ENCODE results near the gene C4B. TPM values are rescaled to one million over a fixed set of nuclear protein-coding genes. Genes with fewer than 3 reads are reported as not detected.
"Not testable (repeated sequence)": the region's sequence is repeated elsewhere in the genome, so short reads cannot be mapped to it uniquely, and the experiment has no call there.

C4B gene
- total RNA-seq, 1 donor from 2014 or later, result 4.6 TPM

DNA sequence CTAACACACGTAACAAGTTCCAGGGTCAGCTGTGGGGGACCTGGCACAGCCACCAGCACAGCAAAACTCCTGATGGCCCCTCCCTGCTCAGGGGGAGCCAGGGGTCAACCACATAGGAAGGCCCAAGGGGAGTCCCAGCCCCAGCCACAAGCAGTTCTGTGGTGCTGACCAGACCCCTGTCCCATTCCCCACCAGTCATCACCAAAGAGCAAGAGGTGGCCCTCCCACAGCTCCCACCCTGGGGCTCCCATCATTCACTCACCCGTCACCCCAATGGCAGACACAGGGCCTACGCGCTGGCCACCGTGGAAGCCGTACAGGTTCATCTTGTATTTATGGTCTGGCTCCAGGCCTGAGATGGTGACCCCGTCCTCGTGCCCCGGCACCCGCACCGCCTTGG lies 35.1 kb downstream of the C4B start:
- intact Hi-C loops (cut with micrococcal nuclease), result not testable (repeated sequence)

DNA sequence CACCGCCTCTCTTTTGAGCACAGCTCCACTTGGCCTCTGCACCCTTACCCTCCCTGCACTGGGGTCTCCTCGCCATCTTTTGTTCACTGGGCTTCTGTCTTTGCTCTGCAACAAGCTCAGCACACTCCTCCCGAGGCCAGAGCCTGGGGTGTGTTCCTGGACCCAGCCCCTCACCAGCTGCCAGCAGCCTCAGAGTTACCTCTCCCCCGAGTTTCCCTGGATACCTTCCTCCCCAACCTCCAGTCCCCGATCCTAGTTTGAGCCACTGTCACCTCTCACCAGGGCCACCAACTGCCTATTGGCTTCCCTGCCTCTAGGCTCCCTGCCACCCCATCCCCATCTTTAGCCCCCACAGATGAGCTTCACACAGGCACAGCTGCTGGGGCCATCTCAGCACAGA lies 36.0 kb downstream of the C4B start:
- intact Hi-C loops (cut with micrococcal nuclease), result no loop called here

DNA sequence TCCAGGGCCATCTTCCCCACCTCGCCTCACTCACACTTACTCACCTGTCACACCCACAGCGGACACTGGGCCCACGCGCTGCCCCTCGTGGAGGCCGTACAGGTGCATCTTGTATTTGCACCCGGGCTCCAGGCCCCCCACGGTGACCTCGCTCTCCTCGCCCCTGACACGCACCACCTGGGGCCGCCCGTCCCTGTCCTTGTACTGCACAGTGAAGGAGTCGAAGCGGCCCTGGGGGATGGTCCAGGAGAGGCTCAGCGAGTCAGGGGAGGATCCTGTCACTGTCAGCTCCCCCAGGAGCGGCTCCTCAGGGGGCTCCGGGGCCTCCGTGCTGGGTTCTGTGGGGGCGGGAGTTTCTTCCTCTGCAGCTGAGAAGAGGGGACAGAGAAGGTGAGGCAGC lies 38.0 kb downstream of the C4B start:
- intact Hi-C loops (cut with micrococcal nuclease), result not testable (repeated sequence)

DNA sequence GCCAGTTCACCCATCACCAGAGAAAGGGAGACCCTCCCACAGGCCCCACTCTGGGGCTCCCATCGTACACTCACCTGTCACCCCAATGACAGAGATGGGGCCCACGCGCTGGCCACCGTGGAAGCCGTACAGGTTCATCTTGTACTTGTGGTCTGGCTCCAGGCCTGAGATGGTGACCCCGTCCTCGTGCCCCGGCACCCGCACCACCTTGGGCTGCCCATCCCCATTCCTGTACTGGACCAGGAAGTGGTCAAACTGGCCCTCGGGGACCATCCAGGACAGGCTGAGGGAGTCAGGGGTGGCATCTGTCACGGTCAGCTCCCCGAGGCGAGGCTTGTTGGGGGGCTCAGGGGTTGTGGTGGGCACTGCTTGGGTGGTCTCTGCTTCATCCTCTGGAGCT lies 38.7 kb downstream of the C4B start:
- intact Hi-C loops (cut with micrococcal nuclease), result not testable (repeated sequence)

DNA sequence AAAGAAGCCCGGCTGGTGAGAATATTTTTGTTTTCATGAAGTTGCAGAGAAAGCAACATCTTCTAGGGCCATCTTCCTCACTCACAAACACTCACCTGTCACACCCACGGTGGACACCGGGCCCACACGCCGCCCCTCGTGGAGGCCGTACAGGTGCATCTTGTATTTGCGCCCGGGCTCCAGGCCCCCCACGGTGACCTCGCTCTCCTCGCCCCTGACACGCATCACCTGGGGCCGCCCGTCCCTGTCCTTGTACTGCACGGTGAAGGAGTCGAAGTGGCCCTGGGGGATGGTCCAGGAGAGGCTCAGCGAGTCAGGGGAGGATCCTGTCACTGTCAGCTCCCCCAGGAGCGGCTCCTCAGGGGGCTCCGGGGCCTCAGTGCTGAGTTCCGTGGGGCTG lies 41.2 kb downstream of the C4B start:
- intact Hi-C loops (cut with micrococcal nuclease), result not testable (repeated sequence)

DNA sequence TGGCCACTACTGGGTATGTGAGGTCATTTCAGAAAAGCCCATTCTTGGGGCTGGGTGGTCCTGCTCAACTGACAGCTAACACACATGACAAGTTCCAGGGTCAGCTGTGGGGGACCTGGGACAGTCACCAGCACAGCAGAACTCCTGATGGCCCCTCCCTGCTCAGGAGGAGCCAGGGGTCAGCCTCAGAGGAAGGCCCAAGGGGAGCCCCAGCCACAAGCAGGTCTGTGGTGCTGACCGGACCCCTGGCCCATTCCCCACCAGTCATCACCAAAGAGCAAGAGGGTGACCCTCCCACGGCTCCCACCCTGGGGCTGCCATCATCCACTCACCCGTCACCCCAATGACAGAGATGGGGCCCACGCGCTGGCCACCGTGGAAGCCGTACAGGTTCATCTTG lies 41.7 kb downstream of the C4B start:
- intact Hi-C loops (cut with micrococcal nuclease), result no loop called here

DNA sequence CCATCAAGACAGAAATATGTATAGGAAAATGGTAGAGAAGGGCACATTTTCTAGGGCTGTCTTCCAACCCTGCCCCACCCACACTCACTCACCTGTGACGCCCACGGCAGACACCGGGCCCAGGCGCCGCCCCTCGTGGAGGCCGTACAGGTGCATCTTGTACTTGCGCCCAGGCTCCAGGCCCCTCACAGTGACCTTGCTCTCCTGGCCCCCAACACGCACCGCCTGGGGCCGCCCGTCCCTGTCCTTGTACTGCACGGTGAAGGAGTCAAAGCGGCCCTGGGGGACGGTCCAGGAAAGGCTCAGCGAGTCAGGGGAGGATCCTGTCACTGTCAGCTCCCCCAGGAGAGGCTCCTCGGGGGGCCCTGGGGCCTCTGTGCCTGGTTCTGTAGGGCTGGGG lies 43.4 kb downstream of the C4B start:
- intact Hi-C loops (cut with micrococcal nuclease), result no loop called here

DNA sequence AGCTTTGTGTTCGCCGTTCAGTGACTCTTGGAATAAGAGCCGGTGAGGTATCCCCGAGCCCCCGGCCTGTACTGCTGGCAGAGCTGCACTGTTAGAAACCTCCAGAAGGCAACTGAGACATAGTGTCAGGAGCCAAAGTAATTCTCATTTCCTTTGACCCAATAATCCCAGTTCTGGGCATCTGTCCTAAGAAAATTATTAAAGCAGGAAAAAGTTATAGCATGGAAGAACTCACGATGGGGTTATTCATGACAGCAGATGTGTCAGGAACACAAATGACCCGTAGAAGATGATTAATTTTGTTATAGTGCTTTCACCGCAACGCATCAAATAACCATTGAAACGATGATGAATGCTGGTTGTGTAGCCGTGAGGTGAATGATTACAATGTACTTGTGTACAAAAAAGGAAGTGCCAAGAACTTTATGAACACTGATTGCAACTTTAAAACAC lies 43.9 kb downstream of the C4B start:
- intact Hi-C loops (cut with micrococcal nuclease), result no loop called here

DNA sequence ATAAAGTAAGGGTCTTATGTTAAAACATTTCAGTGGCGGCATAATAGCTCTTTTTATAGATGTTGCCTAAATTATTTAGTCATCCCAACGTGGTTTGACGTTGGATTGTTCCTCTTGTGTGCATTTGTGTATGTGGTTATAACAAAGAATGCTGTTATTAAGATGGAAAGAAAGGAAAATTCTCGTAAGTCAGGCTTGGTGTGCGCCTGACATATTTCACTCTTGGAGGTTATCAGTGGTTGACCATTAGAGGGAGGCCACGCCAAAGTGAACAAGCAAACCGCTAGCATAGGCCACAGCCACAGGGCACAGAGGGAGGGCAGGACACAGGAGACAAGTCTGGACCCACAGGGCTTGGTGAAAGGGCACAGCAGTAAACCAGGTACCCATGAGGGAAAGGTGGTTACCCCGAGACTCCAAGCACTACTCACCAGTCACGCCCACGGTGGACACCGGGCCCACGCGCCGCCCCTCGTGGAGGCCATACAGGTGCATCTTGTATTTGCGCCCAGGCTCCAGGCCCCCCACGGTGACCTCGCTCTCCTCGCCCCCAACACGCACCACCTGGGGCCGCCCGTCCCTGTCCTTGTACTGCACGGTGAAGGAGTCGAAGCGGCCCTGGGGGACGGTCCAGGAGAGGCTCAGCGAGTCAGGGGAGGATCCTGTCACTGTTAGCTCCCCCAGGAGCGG lies 46.5 kb downstream of the C4B start:
- intact Hi-C loops (cut with micrococcal nuclease), result no loop called here

DNA sequence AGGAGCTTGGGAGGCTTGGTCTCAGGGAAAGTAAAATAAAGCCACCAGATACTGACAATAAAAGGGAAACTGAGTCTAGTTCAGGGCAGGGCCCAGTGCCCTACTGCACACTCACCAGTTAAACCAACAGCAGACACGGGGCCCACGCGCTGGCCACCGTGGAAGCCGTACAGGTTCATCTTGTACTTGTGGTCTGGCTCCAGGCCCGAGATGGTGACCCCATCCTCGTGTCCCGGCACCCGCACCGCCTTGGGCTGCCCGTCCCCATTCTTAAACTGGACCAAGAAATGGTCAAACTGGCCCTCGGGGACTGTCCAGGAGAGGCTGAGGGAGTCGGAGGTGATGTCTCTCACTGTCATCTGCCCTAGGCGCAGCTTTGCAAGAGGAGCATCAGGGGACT lies 50.1 kb downstream of the C4B start:
- intact Hi-C loops (cut with micrococcal nuclease), result no loop called here

DNA sequence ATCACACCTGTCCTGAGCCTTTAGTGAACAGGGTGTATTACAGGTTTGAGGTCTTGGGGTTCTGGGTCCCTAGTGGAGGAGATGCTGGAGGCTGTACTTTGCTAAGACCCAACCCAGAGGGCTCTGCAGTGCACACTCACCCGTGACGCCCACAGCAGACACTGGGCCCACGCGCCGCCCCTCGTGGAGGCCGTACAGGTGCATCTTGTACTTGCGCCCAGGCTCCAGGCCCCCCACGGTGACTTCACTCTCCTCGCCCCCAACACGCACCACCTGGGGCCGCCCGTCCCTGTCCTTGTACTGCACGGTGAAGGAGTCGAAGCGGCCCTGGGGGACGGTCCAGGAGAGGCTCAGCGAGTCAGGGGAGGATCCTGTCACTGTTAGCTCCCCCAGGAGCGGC lies 52.9 kb downstream of the C4B start:
- intact Hi-C loops (cut with micrococcal nuclease), result not testable (repeated sequence)

DNA sequence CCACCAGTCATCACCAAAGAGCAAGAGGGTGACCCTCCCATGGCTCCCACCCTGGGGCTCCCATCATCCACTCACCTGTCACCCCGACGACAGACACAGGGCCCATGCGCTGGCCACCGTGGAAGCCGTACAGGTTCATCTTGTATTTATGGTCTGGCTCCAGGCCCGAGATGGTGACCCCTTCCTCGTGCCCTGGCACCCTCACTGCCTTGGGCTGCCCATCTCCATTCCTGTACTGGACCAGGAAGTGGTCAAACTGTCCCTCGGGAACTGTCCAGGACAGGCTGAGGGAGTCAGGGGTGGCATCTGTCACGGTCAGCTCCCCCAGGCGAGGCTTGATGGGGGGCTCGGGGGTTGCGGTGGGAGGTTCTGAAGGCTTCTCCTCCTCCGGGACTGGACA lies 53.7 kb downstream of the C4B start:
- intact Hi-C loops (cut with micrococcal nuclease), result not testable (repeated sequence)

DNA sequence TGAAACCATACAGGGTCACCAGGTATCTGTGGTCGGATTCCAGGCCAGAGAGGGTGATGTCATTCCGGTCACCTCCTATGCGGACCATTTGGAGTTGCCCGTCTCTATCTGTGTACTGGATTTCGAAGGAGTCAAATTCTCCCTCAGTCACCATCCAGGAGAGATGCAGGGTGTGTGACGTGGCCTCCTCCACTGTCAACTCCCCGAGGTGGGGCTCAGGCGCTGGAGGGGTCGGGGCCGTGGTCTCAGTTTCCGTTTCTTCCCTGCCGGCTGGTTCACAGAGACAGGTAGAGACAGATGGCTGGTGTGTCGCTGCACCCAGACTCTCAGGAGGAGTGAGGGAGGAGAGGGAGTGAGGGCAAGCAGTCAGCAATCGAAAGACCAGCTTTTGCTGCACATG lies 54.3 kb downstream of the C4B start:
- intact Hi-C loops (cut with micrococcal nuclease), result no loop called here

DNA sequence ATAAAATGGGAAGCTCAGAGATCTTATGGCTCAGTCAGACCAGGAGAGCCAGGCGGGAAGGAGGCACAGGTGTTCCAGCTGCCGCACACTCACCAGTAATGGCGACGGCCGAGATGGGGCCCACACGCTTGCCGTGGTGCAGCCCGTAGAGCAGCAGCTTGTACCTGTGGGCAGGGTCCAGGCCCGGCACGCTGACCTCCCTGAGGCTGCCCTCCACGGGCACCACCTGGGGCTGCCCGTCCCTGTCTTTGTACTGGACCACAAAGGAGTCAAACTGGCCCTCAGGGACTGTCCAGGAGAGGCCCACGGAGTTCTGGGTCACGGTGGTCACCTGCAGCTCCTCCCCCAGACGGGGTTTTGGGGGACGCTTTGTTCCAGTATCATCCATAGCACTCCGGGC lies 54.9 kb downstream of the C4B start:
- intact Hi-C loops (cut with micrococcal nuclease), result no loop called here

DNA sequence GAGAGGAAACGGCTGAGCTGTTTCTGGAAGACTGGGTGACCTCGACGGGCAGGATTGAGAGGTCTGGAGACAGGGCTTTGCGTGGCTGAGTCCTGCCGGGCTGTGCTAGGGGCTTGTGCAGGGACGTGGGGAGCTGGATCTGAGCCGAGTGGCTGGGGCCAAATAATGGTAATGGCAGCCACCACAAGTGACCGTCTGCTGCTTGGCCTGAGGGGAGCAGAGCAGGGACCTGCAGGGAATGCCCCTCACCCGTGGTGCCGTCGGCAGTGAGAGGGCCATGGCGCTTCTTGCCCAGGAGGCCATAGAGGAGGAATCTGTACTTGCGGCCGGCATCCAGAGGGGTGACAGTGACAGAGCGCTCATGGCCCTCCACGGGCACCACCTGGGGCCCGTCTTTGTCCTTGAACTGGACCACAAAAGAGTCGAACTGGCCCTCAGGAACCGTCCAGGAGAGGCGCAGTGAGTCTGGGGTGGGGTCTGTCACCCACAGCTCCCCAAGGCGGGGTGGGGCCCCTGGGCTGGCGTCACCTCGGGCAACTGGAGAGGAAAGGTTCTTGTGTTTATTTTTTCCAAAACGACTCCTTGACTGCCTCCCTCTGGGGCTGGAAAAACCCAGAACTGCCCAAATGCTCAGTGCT lies 55.4 kb downstream of the C4B start:
- intact Hi-C loops (cut with micrococcal nuclease), result no loop called here

DNA sequence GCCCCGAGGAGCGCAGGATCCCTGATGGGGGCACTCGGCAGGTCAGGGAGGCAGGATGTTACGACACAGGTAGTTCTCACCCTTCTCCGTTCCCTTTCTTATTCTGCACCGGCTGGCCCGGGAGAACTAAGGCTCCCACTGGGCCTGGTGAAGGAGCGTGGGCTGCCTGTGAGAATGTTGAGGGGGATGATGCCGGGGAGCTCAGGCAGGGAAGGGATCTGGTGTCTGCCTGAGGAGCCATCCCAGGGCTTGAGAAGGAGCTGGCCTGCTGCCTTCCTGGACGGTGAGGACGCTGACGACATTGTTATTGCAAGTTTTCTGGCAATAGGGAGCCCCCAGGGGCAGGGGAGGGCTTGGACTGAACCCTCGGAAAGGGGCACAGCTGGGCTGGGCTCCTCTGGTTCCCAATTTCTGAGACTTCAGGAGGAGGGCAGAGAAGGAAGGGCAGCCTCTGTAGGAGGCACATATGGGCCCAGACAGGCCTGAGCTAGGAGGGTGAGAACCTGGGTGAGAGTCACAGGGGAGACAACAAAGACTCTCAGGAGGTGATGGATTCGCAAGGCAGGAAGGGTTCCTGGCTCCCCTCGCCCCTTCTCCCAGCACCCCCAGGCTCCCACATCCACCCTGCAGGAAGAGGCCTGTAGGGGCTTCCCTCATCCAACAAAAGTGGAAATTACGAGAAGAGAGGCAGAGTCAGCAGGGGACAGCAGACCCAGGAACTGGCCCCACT lies 56.4 kb downstream of the C4B start:
- intact Hi-C loops (cut with micrococcal nuclease), result no loop called here

DNA sequence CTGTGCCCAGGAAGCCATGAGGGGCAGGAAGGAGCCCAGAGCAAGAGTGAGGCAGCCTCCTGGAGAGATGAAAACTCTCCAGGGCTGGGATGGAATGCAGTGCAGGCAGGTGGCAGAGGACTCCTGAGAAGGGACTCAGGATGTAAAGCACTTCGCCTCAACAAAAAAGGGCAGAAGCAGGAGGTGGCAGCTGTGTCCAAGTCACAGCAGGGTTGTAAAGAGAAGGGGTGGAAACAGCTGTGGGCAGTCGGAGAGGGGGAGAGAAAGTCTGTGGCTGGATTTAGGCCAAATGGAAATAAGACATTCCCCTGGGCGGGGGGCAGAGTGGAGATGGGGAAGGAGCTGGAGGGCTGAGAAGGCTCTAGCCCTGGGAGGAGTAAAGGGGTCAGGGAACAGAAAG lies 58.5 kb downstream of the C4B start:
- intact Hi-C loops (cut with micrococcal nuclease), result no loop called here

DNA sequence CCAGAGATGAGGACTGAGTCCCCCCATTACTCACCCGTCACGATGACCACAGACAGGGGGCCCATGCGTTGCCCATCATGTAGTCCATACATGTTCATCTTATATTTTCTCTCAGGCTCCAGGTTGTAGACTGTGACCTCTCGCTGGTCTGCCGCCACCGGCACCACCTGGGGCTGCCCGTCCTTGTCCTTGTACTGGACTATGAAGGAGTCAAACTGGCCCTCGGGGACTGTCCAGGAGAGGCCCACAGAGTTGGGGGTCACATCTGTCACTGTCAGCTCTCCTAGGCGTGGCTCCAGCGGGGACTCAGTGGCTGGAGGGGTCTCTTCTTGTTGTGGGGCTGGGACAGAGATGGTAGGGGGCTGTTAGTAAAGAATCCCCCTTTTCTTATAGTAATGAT lies 59.0 kb downstream of the C4B start:
- intact Hi-C loops (cut with micrococcal nuclease), result no loop called here

DNA sequence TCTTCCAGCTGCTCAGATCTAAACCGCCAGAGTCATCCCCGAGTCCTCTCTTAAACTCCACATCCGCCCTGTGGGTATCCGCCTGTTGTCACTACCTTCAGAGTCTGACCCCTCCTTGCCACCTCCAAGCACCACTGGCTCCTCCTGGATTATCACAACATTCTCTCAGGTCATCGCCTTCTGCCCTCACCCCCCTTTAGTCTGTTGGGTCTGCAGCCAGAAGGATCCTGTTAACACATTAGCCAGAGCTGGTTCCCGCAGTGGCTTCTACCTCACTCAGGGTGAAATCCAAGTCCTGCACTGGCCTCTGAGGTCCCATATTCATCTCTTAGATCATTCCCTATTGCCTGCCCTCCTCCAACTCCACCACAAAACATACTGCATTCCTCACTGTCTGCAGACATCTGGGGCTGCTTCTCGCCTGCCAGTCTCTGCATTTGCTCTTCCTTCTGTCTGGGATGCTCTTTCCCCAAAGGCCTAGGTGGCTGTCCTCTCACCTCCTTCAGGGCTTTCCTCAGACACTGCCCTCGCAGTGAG lies 60.5 kb downstream of the C4B start:
- intact Hi-C loops (cut with micrococcal nuclease), result no loop called here

DNA sequence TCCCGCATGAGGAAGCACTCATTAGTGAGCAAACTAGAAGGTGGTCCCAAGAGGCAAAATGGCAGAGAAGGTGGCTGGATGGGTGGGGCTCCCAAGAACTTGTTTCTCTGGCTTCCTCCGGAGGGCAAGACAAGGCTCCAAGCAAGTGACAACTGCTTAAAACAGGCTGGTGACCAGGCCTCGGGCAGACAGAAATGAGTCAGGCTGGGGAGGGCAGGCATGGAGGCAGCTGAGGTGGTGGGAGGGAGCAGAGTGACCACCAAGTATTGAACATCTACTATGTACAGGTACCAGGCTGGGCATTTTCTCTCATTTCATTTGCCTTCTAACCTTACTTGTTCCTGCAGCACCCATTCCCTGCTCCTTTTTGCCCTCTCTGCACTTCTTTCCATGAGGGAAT lies 61.2 kb downstream of the C4B start:
- intact Hi-C loops (cut with micrococcal nuclease), result no loop called here

DNA sequence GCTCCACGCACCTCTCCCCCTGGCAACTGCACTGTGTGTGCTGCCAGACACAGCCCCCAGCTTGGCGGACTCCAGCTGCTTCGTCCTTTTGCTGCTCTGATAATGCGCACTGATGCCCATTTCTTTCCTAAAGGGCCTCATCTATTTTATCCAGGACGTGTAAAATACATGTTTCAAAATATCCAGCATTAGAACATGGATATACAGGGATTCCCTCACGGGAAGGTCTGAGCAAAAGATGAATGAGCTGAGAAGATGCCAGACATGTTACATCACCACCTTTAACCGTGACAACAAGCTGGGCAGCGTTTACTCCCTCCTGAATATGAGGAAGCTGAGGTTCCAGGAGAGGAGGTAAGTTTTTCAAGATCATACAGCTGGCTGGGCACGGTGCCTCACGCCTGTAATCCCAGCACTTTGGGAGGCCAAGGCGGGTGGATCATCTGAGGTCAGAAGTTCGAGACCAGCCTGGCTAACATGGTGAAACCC lies 61.8 kb downstream of the C4B start:
- intact Hi-C loops (cut with micrococcal nuclease), result no loop called here

DNA sequence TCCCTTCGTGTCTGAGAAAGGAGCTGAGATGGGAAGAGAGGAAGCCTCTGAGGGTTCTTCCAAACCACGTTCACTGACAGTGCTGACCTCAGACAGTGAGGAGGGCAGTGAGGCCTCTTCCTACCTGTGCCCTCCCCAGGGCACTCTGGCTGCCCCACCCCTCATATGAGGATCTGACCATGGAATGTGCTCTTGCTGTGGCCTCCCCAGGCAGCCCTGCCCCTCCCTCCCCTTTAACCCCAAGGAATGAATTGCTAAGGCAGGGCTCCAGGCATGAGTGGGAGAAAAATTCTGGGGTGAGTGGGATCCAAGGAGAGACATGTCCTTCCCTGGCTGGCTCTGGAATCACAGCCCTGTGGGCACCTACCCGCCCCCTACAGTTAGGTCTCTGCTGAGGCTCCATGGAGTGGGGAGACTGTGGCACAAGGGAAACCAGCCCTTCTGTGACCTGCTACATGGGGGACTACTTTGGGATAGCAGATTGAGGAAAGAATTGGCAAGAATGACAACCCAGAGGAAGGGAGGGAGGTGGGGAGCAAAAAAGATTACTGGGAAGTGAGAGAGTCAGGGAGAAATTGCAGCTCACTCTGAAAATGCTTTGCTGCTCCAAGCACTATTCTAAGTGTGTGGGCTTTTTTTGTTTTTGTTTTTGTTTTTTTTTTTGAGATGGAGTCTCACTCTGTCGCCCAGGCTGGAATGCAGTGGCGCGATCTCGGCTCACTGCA lies 65.1 kb downstream of the C4B start:
- intact Hi-C loops (cut with micrococcal nuclease), result no loop called here
